Psoas muscle (tissue), 8 donors: ENCODE measurements around the gene ITPR2. TPM values are rescaled to one million over a fixed set of nuclear protein-coding genes. Genes with fewer than 3 reads are reported as not detected.

ENCODE experiments used
- ATAC-seq, 4 donors: fragments of 200-7000 bp; cut with Tn5 transposase; one replicate each; pipeline ENCODE4 v1.9.1; 2020; ENCODE audit warnings: moderate library complexity in 3 of 4, mild to moderate bottlenecking in 2 of 4
- DNase-seq, 2 donors: peaks; one replicate each; pipeline ENCODE4 v3.0.0-alpha.2; 2020
- H3K27ac ChIP-seq: fragments of 200-600 bp; one replicate; pipeline ENCODE4 v1.8.0; 2022
- H3K27me3 ChIP-seq, 3 donors: fragments of 200-600 bp in 1 of 3; one replicate each; pipeline versions ENCODE4 v1.6.1 to v1.8.0; 2013 to 2022; ENCODE audit warnings: low read length in 2 of 3, mild to moderate bottlenecking in 2 of 3, moderate library complexity in 1 of 3; ENCODE audit not compliant: insufficient read depth in 3 of 3
- H3K36me3 ChIP-seq, 2 donors: fragments of 200-600 bp in 1 of 2; one replicate each; pipeline versions ENCODE4 v1.6.1 to v1.8.0; 2013 to 2022; ENCODE audit warnings: low read depth in 1 of 2, mild to moderate bottlenecking in 1 of 2, moderate library complexity in 1 of 2; ENCODE audit not compliant: insufficient read depth in 1 of 2
- H3K4me1 ChIP-seq: fragments of 200-600 bp; one replicate; pipeline ENCODE4 v1.8.0; 2022
- H3K4me3 ChIP-seq: fragments of 200-600 bp; one replicate; pipeline ENCODE4 v1.8.0; 2022; ENCODE audit warnings: mild to moderate bottlenecking
- H3K9me3 ChIP-seq: fragments of 200-600 bp; one replicate; pipeline ENCODE4 v1.8.0; 2022
- WGBS, 3 donors: extraction: QIAGEN DNeasy Blood & Tissue Kit; methylation state at CpG; one replicate each; pipeline versions ENCODE4 v1.1.6 to v1.1.7; 2013; 5-methylcytosine and 5-hydroxymethylcytosine counted together
- intact Hi-C, 2 donors: fragments of 100-400 bp; cut with DNase I; formaldehyde crosslinking; loops; one replicate each; pipeline versions ENCODE4 v1.11.0 to v1.14.2; 2022
- polyA plus RNA-seq, 3 donors: library from polyadenylated mRNA; stranded (reverse); fragments of 200-250 nt; gene quantifications; one replicate each; pipeline ENCODE4 v1.2.3, GENCODE V29; 2013
- total RNA-seq, 4 donors: library from RNA; stranded (reverse); fragmentation: NEBNext Ultra II Directional in 2 of 4; extraction: Animal tissue kit (Norgen Biotek cat#: 25700) in 2 of 4; gene quantifications; one replicate each; pipeline versions ENCODE4 v1.2.1 to v1.2.4, GENCODE V29; 2021 to 2023
- TF ChIP-seq, protein P1 (sequence below): fragments of 200-600 bp; IDR thresholded peaks from one replicate; pipeline ENCODE4 v1.8.0; 2022; ENCODE audit warnings: antibody characterized with exemption
- donor health status: healthy with polysubstance abuse.
- donor health status: DM: no; HTN: no; CAD: no; lungs with moderate emphysema.
- donor health status: Bipolar disorder and iron deficiency.
- donor health status: healthy.
- donor health status: DM: yes; HTN: yes; CAD: no.
- donor health status: DM: no; HTN: no; CAD: no.
- donor health status: DM: no; HTN: no; CAD: no.
- donor health status: DM: yes; HTN: yes; CAD: no.

The ITPR2 gene
- total and polyA plus RNA-seq, 7 donors, result 0.86 to 10.3 (median 6.1) TPM

DNA sequence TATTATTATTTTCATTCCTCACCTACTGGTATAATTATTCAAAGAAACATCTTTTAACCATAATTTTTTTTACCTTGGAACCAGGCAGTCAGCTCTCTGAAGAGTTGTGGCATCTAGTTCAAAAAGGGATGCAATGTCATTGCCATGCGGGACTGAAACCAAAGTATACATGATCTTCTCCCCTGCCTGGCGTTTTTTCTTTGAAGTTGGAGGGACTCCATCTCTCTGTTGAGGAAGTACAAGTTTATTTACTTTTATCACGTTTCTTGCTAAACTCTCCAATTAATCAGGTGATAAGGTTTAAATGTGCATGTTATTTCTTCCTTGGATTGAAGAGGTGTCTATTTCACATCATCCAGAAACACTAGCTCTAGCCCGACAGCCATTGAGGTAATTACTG is 146.6 kb downstream of the ITPR2 start:
- peaks cover 0 to 28% of the 10 kb centered on the region in 2 donors for H3K36me3 ChIP-seq
- 79 to 83% (median 82%) methylated on average over 4 of the region's 4 CpGs for WGBS, 3 donors

GRCh38 chr12:26684101-26684500 is 148.9 kb downstream of the ITPR2 start:
- Histone ChIP-seq H3K4me1 (no peaks in the 10 kb centered on the region), H3K27ac (no peak overlapping the region), H3K27me3 (no peaks in the 10 kb centered on the region), H3K9me3 (peaks cover 8% of the 10 kb centered on the region), H3K36me3 (peaks cover 0 to 34% of the 10 kb centered on the region in 2 donors), H3K4me3 (no peak overlapping the region)
- DNase-seq, result no peak
- no peak for ATAC-seq
- TF ChIP-seq, protein P1, sequence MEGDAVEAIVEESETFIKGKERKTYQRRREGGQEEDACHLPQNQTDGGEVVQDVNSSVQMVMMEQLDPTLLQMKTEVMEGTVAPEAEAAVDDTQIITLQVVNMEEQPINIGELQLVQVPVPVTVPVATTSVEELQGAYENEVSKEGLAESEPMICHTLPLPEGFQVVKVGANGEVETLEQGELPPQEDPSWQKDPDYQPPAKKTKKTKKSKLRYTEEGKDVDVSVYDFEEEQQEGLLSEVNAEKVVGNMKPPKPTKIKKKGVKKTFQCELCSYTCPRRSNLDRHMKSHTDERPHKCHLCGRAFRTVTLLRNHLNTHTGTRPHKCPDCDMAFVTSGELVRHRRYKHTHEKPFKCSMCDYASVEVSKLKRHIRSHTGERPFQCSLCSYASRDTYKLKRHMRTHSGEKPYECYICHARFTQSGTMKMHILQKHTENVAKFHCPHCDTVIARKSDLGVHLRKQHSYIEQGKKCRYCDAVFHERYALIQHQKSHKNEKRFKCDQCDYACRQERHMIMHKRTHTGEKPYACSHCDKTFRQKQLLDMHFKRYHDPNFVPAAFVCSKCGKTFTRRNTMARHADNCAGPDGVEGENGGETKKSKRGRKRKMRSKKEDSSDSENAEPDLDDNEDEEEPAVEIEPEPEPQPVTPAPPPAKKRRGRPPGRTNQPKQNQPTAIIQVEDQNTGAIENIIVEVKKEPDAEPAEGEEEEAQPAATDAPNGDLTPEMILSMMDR, result no peak
- intact Hi-C loops, result no loop called here

More for the DNA sequence above, 146.6 kb downstream of the ITPR2 start:
- Histone ChIP-seq H3K4me3 (no peak overlapping the region), H3K4me1 (no peaks in the 10 kb centered on the region), H3K9me3 (peaks cover 8% of the 10 kb centered on the region), H3K27me3 (no peaks in the 10 kb centered on the region), H3K27ac (no peak overlapping the region)
- no peak for ATAC-seq
- TF ChIP-seq, protein P1, result no peak
- intact Hi-C loops, result no loop called here
- no peak for DNase-seq

DNA sequence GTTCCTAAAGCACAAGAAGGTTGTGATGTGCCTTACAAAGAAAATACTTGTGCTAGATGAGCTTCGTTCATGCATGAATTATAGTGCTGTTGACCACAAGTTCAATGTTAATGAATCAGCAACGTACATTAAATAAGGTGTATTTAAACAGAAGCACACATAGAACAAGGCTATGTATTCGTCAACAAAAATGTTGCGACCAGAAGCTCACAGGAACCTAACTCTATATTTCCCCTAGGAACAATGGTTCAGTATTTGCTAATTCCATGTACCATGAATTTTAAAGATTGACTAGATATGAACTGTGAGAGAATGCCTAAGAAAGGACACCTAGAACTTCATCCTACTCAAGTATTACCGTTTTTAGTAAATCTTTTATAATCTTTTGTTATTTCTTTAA is 149.6 kb downstream of the ITPR2 start:
- intact Hi-C loops, result no loop called here
- WGBS, 3 donors, result 86 to 94% (median 87%) methylated on average over 5 of the region's 5 CpGs
- Histone ChIP-seq H3K4me1 (no peaks in the 10 kb centered on the region), H3K36me3 (peaks cover 0 to 34% of the 10 kb centered on the region in 2 donors), H3K27me3 (no peaks in the 10 kb centered on the region), H3K9me3 (peaks cover 8% of the 10 kb centered on the region), H3K27ac (no peak overlapping the region), H3K4me3 (no peak overlapping the region)
- DNase-seq (no peak), ATAC-seq (no peak)
- TF ChIP-seq, protein P1, result no peak

GRCh38 chr12:26680727-26681455 is 152.1 kb downstream of the ITPR2 start:
- no peak for ATAC-seq
- DNase-seq, result no peak
- H3K36me3 ChIP-seq, result peaks cover 3 to 42% of the 10 kb centered on the region in 2 donors
- H3K4me3 ChIP-seq, result no peak overlapping the region
- intact Hi-C loops, result no loop called here
- WGBS, 3 donors, result 56 to 67% (median 66%) methylated on average over 3 of the region's 3 CpGs
- TF ChIP-seq, protein P1, result no peak
- no peaks in the 10 kb centered on the region for H3K4me1 ChIP-seq
- H3K27ac ChIP-seq, result no peak overlapping the region
- peaks cover 8% of the 10 kb centered on the region for H3K9me3 ChIP-seq
- H3K27me3 ChIP-seq, result no peaks in the 10 kb centered on the region
